Glutamatergic neuron (in vitro differentiated cells): ENCODE data around the gene PTBP1. TPM values are rescaled to one million over a fixed set of nuclear protein-coding genes. Genes with fewer than 3 reads are reported as not detected.
"Not testable (repeated sequence)": the region's sequence is repeated elsewhere in the genome, so short reads cannot be mapped to it uniquely, and the experiment has no call there.

Experiments used
- DNase-seq: peaks from one replicate; pipeline ENCODE4 v3.0.0; 2022
- H3K27ac Mint-ChIP-seq: one replicate; pipeline ENCODE4 v1.8.0; 2020; ENCODE audit warnings: mild to moderate bottlenecking, mixed read lengths, inconsistent platforms; ENCODE audit not compliant: unreplicated experiment
- H3K27me3 Mint-ChIP-seq: one replicate; pipeline ENCODE4 v1.8.0; 2020; ENCODE audit warnings: mild to moderate bottlenecking, moderate library complexity, mixed read lengths, inconsistent platforms; ENCODE audit not compliant: unreplicated experiment
- H3K36me3 Mint-ChIP-seq: one replicate; pipeline ENCODE4 v1.8.0; 2020; ENCODE audit warnings: mild to moderate bottlenecking, mixed read lengths, inconsistent platforms; ENCODE audit not compliant: unreplicated experiment
- H3K4me1 Mint-ChIP-seq: one replicate; pipeline ENCODE4 v1.8.0; 2020; ENCODE audit warnings: mild to moderate bottlenecking, low read depth, mixed read lengths, inconsistent platforms; ENCODE audit not compliant: unreplicated experiment
- H3K4me3 Mint-ChIP-seq: one replicate; pipeline ENCODE4 v1.8.0; 2020; ENCODE audit warnings: mild to moderate bottlenecking, mixed read lengths, inconsistent platforms; ENCODE audit not compliant: unreplicated experiment
- H3K9me3 Mint-ChIP-seq: one replicate; pipeline ENCODE4 v1.8.0; 2020; ENCODE audit warnings: mild to moderate bottlenecking, moderate library complexity, mixed read lengths, inconsistent platforms; ENCODE audit not compliant: unreplicated experiment
- total RNA-seq: library from RNA; stranded (reverse); fragmentation: NEBNext Ultra II Directional; extraction: Animal tissue kit (Norgen Biotek cat#: 25700); gene quantifications from one replicate; pipeline ENCODE4 v1.2.1, GENCODE V29; 2021; ENCODE audit not compliant: unreplicated experiment
- TF ChIP-seq, protein P1 (sequence below): fragments of 200-600 bp; sonication (generic); IDR thresholded peaks from one replicate; pipeline ENCODE4 v1.5.0; 2021; ENCODE audit not compliant: partially characterized antibody, unreplicated experiment

The PTBP1 gene
- total RNA-seq, 1 donor from 2014 or later, result 244 TPM

DNA sequence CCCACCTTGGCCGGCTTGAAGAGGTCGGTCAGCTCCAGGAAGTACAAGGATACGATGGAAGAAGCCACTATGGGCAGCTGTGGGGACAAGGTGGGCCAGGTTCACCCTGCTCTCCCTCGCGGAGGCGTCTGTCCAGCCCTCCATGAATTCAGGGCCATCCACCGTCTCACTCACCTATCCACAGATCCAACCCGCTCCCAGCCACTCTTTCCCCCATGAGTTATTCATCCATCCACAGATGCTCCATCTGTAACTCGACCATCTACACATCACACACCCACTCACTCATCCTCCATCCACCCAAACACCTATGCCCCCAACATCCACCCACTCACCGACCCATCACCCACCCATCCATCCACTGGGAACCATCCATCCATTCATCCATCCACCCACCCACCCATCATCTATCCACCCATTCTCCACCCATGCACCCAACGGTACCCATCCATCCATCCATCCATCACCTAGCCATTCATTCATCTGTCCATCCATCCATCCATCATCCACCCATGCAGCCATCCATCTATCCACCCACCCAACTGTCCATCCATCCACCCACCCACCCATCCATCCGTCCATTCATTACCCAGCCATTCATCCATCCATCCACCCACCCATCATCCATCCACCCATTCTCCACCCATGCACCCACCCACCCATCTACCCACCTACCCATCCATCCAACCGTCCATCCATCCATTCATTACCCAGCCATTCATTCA, 18.7 kb downstream of the PTBP1 start:
- Mint-ChIP-seq H3K36me3 (peaks cover 7% of the 10 kb centered on the region), H3K4me3 (peak overlapping the region; percentile 55), H3K27me3 (peaks cover 20% of the 10 kb centered on the region), H3K27ac (no peak overlapping the region), H3K9me3 (peaks cover 23% of the 10 kb centered on the region), H3K4me1 (no peaks in the 10 kb centered on the region)
- TF ChIP-seq, protein P1, sequence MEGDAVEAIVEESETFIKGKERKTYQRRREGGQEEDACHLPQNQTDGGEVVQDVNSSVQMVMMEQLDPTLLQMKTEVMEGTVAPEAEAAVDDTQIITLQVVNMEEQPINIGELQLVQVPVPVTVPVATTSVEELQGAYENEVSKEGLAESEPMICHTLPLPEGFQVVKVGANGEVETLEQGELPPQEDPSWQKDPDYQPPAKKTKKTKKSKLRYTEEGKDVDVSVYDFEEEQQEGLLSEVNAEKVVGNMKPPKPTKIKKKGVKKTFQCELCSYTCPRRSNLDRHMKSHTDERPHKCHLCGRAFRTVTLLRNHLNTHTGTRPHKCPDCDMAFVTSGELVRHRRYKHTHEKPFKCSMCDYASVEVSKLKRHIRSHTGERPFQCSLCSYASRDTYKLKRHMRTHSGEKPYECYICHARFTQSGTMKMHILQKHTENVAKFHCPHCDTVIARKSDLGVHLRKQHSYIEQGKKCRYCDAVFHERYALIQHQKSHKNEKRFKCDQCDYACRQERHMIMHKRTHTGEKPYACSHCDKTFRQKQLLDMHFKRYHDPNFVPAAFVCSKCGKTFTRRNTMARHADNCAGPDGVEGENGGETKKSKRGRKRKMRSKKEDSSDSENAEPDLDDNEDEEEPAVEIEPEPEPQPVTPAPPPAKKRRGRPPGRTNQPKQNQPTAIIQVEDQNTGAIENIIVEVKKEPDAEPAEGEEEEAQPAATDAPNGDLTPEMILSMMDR, result no peak
- no peak for DNase-seq

DNA sequence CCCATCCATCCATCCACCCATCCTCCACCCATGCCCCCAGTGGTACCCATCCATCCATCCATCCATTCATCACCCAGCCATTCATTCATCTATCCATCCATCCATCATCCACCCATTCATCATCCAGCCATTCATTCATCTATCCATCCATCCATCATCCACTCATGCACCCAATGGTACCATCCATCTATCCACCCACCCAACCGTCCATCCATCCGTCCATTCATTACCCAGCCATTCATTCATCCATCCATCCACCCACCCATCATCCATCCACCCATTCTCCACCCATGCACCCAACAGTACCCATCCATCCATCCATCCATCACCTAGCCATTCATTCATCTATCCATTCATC, 19.2 kb downstream of the PTBP1 start:
- peak overlapping the region; percentile 8 for H3K4me3 Mint-ChIP-seq
- peak overlapping the region; percentile 18 for H3K27ac Mint-ChIP-seq
- DNase-seq, result no peak
- peaks cover 21% of the 10 kb centered on the region for H3K9me3 Mint-ChIP-seq
- H3K36me3 Mint-ChIP-seq, result peaks cover 7% of the 10 kb centered on the region
- TF ChIP-seq, protein P1, result no peak
- H3K27me3 Mint-ChIP-seq, result peaks cover 18% of the 10 kb centered on the region
- H3K4me1 Mint-ChIP-seq, result no peaks in the 10 kb centered on the region

DNA sequence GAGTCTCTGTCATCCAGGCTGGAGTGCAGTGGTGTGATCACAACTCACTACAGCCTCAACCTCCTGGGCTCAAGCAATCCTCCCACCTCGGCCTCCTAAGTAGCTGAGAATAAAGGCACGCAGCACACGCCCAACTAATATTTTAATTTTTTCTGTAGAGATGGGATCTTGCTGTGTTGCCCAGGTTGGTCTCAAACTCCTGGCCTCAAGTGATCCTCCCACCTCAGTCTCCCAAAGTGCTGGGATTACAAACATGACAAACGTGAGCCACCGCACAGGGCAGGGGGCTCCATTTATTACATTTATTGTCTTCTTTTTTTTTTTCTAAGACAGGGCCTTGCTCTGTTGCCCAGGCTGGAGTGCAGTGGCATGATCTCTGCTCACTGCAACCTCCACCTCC, 23.0 kb downstream of the PTBP1 start:
- not testable (repeated sequence) for DNase-seq, H3K4me1 Mint-ChIP-seq, H3K36me3 Mint-ChIP-seq, H3K27me3 Mint-ChIP-seq, H3K27ac Mint-ChIP-seq
- H3K4me3 Mint-ChIP-seq, result peak overlapping the region; percentile 78
- peaks cover 16% of the 10 kb centered on the region for H3K9me3 Mint-ChIP-seq

DNA sequence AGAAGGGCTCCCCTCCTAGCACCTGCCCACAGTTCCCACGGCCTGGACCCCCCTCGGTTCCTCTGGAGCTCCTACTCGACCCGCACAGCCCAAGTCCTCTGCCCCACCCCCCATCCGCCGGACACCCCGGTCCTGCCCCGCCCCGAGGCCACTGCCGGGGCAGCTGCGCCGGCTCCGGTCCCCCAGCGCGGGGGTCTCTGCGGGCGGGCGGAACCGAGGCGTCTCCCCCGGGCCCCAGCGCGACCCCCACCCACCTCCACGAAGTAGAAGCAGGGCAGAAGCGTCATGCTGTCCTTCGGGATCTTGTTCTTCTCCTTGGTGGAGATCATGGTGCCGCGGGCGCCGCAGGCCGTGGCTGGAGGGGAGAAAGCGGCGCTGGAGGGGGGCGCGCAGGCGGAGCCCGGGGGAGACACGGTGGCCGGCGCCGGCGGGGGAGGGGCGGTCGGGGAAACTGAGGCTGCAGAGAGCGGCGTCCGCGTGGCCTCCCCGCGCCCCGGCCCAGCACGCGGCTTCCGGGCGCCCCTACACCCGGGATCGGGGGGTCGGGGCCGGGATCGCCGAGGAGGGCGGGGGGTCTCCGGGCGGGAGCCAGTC, 24.1 kb downstream of the PTBP1 start:
- Mint-ChIP-seq H3K27ac (peak overlapping the region; percentile 52), H3K36me3 (no peaks in the 10 kb centered on the region), H3K4me3 (peak overlapping the region; percentile 46), H3K27me3 (peaks cover 9% of the 10 kb centered on the region), H3K9me3 (peaks cover 11% of the 10 kb centered on the region), H3K4me1 (peaks cover 3% of the 10 kb centered on the region)
- peak; percentile 68 for DNase-seq
- TF ChIP-seq, protein P1, result no peak

DNA sequence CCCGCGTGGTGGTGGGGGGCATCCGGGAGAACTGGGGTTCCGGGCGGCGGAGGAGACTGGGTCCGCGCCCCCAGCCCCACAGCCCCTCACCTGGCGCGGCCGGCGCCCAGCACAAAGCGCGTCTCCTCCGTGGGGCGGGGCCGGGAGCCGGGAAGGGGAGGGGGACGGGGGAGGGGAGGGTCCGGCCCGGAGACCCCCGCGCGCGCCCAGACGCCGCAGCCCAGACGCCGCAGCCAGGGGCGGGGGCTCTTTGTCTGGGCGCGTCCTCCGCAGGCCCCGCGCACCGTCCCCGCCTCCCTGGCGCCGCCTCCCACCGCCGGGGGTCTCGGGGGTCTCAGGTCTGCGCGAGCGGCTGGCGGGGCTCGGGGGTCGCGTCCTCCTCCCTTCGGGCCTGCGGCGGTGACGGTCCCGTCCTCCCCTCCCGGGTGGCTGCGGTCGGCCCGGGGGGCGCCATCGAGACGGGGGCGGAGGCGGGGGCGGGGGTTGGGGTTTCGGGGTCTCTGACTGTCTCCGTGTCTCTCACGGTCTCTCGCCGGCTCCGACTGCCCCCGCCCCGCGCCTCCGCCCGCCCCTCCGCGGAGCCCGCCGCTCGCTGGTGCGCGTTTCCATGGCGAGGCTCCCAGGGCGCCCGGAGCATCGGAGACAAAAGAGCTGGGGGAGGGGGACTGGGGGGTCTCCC, 24.7 kb downstream of the PTBP1 start, which contains the start of gene PLPPR3:
PLPPR3 (minus strand) TSS at position 131 of the 679 bp plus-strand sequence. CDS start 396 bp downstream, outside the sequence.
- TF ChIP-seq, protein P1, result no peak
- H3K27ac Mint-ChIP-seq, result peak within 1 kb of the TSS; percentile 71
- H3K4me1 Mint-ChIP-seq, result peaks cover 3% of the 10 kb centered on the region
- peak within 1 kb of the TSS; percentile 78 for H3K4me3 Mint-ChIP-seq
- H3K9me3 Mint-ChIP-seq, result peaks cover 8% of the 10 kb centered on the region
- H3K27me3 Mint-ChIP-seq, result peaks cover 5% of the 10 kb centered on the region
- H3K36me3 Mint-ChIP-seq, result no peaks in the 10 kb centered on the region
- DNase-seq, result peak; percentile 90
